Measurements from ENCODE around the gene RING1. TPM values are rescaled to one million over a fixed set of nuclear protein-coding genes. Genes with fewer than 3 reads are reported as not detected.
A peak's percentile ranks its signal among the peaks of the same experiment; 100 is the strongest.

Gene RING1
- polyA plus RNA-seq, 1 of the 3 experiments (the other 2 are of a cell fraction): 61.3 TPM

DNA sequence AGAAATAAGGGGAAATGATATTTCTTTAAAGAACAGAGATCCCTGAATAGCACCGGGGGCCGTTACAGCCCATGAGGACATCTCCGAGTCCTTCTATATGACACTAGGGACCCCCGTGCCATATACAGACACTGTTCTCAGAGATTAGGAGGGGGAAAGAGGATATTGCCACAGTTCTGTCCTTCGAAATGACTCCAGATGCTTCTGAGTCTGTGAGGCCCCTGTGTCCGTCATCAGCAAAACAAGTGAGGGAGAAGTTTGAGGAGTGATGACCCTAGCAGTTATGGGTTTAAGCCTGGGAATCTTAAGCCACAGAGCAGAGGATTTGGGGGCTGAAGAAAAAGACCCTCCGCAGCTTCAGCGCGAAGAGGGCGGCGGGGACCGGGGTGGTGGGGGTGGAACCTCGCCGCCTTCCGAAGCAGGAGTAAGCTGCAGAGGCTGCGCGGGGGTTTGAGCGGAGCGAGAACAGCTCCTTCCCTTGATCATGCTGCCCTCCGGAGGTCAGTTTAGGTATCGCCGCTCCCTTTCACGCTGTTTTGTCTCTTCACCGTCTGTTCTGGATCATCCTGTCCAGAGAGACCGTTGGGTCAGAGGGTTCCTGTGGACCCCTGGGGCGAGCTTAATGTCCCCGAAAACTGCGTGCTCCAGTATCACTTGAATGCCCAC is 39.8 kb downstream of the RING1 start:
- H3K9me3 ChIP-seq: no peaks in the 10 kb centered on the region
- ChIA-PET POLR2A (interaction anchor here (1.0 to 3.0 kb wide), 7 partner anchors 11 to 354 kb away, joined by 3 to 18 read pairs (median 5); partner anchors contain the start of genes B3GALT4, HSD17B8, RING1 and RPS18), CTCF (interaction anchor here (0.6 to 7.3 kb wide), 64 partner anchors 11 to 394 kb away, joined by 3 to 96 read pairs (median 6); partner anchors contain the start of genes B3GALT4, HLA-DMA, HLA-DMB and HLA-DOA)
- H2AFZ ChIP-seq (ENCODE audit: low read depth): peak overlapping the region; percentile 88
- peaks cover 34% of the 10 kb centered on the region for H3F3A ChIP-seq (replicated peaks; ENCODE audit: insufficient read depth)
- H3K27me3 ChIP-seq (ENCODE audit: insufficient read depth): no peaks in the 10 kb centered on the region; the same call in 1 of the 2 replicates
- H3K4me2 ChIP-seq: peak overlapping the region; percentile 98
- H3K4me3 ChIP-seq (ENCODE audit: low read depth in 2 of 2, low read length in 1 of 2): peak overlapping the region; percentile 62 to 76
- peak overlapping the region; percentile 72 for H3K9ac ChIP-seq
- H3K79me2 ChIP-seq (ENCODE audit: insufficient read depth): peaks cover 10% of the 10 kb centered on the region; the same call in 1 of the 2 replicates
- 14% methylated on average over 25 of the region's 28 CpGs for WGBS (ENCODE audit: low lambda C conversion rate)
- peak overlapping the region; percentile 96 for H3K27ac ChIP-seq (ENCODE audit: low read depth in 2 of 2, low read length in 1 of 2)
- H4K20me1 ChIP-seq (ENCODE audit: insufficient read depth): no peaks in the 10 kb centered on the region
- H3K36me3 ChIP-seq (replicated peaks in 1 of 2; ENCODE audit: control insufficient read depth in 1 of 2, insufficient read depth in 2 of 2, low read length in 1 of 2): peaks cover 6 to 9% of the 10 kb centered on the region in 2 experiments
- DNase-seq: peak; percentile 81
- H3K4me1 ChIP-seq (ENCODE audit: control insufficient read depth in 1 of 2, insufficient read depth in 2 of 2, low read depth in 1 of 2, low read length in 1 of 2): peaks cover 21 to 30% of the 10 kb centered on the region in 2 experiments
- H3K9me2 ChIP-seq: no peaks in the 10 kb centered on the region
- TF ChIP-seq TEAD4 (IDR thresholded peaks at IDR 0.05; ENCODE audit: borderline replicate concordance, insufficient read depth) (no peak), GABPA (IDR thresholded peaks at IDR 0.05; ENCODE audit: low read depth) (no peak), YY1 (IDR thresholded peaks at IDR 0.05; ENCODE audit: low read depth) (no peak), RAD21 (IDR thresholded peaks at IDR 0.05; ENCODE audit: low read length) (peak; percentile 95), FOSL2 (IDR thresholded peaks at IDR 0.05; ENCODE audit: borderline replicate concordance, low read depth) (no peak), ELF1 (IDR thresholded peaks at IDR 0.05) (no peak), NFIC (IDR thresholded peaks at IDR 0.05; ENCODE audit: borderline replicate concordance) (no peak), TAF1 (IDR thresholded peaks at IDR 0.05; ENCODE audit: borderline replicate concordance, low read depth, low read length) (peak; percentile 2; the same call in 1 of the 2 replicates), RXRA (IDR thresholded peaks at IDR 0.05; ENCODE audit: borderline replicate concordance, low read depth) (no peak), EZH2phosphoT487 (IDR thresholded peaks at IDR 0.05; ENCODE audit: borderline replicate concordance, low read depth) (no peak), SIN3A (IDR thresholded peaks at IDR 0.05; ENCODE audit: borderline replicate concordance, low read depth, low read length) (peak; percentile 52; the same call in 1 of the 2 replicates), JUND (IDR thresholded peaks at IDR 0.05) (no peak), RCOR1 (IDR thresholded peaks at IDR 0.05; ENCODE audit: low read length) (no peak), SMC3 (IDR thresholded peaks at IDR 0.05; ENCODE audit: low read depth, low read length) (peak; percentile 79), MEF2A (IDR thresholded peaks at IDR 0.05; ENCODE audit: borderline replicate concordance, low read depth) (no peak), NRF1 (IDR thresholded peaks at IDR 0.05; ENCODE audit: low read depth, low read length) (peak; percentile 41; the same call in 1 of the 2 replicates), EP300 (IDR thresholded peaks at IDR 0.05; ENCODE audit: borderline replicate concordance in 1 of 2, low read depth in 1 of 2, low read length in 1 of 2) (no peak), POLR2AphosphoS5 (IDR thresholded peaks at IDR 0.05; ENCODE audit: low read depth, low read length) (no peak), RFX5 (IDR thresholded peaks at IDR 0.05; ENCODE audit: low read length) (no peak), MXI1 (IDR thresholded peaks at IDR 0.05; ENCODE audit: low read depth, low read length) (peak; percentile 14; the same call in 1 of the 2 replicates), FOXJ3 (CRISPR knock-in tag; IDR thresholded peaks at IDR 0.05) (no peak)
- TF ChIP-seq, protein P1, sequence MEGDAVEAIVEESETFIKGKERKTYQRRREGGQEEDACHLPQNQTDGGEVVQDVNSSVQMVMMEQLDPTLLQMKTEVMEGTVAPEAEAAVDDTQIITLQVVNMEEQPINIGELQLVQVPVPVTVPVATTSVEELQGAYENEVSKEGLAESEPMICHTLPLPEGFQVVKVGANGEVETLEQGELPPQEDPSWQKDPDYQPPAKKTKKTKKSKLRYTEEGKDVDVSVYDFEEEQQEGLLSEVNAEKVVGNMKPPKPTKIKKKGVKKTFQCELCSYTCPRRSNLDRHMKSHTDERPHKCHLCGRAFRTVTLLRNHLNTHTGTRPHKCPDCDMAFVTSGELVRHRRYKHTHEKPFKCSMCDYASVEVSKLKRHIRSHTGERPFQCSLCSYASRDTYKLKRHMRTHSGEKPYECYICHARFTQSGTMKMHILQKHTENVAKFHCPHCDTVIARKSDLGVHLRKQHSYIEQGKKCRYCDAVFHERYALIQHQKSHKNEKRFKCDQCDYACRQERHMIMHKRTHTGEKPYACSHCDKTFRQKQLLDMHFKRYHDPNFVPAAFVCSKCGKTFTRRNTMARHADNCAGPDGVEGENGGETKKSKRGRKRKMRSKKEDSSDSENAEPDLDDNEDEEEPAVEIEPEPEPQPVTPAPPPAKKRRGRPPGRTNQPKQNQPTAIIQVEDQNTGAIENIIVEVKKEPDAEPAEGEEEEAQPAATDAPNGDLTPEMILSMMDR (IDR thresholded peaks at IDR 0.05): peak; percentile 88
- TF ChIP-seq, protein P2, sequence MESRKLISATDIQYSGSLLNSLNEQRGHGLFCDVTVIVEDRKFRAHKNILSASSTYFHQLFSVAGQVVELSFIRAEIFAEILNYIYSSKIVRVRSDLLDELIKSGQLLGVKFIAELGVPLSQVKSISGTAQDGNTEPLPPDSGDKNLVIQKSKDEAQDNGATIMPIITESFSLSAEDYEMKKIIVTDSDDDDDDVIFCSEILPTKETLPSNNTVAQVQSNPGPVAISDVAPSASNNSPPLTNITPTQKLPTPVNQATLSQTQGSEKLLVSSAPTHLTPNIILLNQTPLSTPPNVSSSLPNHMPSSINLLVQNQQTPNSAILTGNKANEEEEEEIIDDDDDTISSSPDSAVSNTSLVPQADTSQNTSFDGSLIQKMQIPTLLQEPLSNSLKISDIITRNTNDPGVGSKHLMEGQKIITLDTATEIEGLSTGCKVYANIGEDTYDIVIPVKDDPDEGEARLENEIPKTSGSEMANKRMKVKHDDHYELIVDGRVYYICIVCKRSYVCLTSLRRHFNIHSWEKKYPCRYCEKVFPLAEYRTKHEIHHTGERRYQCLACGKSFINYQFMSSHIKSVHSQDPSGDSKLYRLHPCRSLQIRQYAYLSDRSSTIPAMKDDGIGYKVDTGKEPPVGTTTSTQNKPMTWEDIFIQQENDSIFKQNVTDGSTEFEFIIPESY (IDR thresholded peaks at IDR 0.05; ENCODE audit: borderline replicate concordance, low read depth): no peak
- TF ChIP-seq, protein P3, sequence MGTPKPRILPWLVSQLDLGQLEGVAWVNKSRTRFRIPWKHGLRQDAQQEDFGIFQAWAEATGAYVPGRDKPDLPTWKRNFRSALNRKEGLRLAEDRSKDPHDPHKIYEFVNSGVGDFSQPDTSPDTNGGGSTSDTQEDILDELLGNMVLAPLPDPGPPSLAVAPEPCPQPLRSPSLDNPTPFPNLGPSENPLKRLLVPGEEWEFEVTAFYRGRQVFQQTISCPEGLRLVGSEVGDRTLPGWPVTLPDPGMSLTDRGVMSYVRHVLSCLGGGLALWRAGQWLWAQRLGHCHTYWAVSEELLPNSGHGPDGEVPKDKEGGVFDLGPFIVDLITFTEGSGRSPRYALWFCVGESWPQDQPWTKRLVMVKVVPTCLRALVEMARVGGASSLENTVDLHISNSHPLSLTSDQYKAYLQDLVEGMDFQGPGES (IDR thresholded peaks at IDR 0.05; ENCODE audit: low read depth, low read length): no peak
- TF ChIP-seq, protein P4, sequence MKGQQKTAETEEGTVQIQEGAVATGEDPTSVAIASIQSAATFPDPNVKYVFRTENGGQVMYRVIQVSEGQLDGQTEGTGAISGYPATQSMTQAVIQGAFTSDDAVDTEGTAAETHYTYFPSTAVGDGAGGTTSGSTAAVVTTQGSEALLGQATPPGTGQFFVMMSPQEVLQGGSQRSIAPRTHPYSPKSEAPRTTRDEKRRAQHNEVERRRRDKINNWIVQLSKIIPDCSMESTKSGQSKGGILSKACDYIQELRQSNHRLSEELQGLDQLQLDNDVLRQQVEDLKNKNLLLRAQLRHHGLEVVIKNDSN (IDR thresholded peaks at IDR 0.05; ENCODE audit: borderline replicate concordance, low read depth): peak; percentile 15; the same call in 1 of the 2 replicates
- TF ChIP-seq, protein P5, sequence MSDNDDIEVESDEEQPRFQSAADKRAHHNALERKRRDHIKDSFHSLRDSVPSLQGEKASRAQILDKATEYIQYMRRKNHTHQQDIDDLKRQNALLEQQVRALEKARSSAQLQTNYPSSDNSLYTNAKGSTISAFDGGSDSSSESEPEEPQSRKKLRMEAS (IDR thresholded peaks at IDR 0.05; ENCODE audit: low read depth): peak; percentile 36; the same call in 1 of the 2 replicates
- TF ChIP-seq, protein P6, sequence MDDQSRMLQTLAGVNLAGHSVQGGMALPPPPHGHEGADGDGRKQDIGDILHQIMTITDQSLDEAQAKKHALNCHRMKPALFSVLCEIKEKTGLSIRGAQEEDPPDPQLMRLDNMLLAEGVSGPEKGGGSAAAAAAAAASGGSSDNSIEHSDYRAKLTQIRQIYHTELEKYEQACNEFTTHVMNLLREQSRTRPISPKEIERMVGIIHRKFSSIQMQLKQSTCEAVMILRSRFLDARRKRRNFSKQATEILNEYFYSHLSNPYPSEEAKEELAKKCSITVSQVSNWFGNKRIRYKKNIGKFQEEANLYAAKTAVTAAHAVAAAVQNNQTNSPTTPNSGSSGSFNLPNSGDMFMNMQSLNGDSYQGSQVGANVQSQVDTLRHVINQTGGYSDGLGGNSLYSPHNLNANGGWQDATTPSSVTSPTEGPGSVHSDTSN (IDR thresholded peaks at IDR 0.05): no peak

All from SK-N-SH (cell line).